ENCODE measurements around the gene FCN2.

FCN2 gene

DNA sequence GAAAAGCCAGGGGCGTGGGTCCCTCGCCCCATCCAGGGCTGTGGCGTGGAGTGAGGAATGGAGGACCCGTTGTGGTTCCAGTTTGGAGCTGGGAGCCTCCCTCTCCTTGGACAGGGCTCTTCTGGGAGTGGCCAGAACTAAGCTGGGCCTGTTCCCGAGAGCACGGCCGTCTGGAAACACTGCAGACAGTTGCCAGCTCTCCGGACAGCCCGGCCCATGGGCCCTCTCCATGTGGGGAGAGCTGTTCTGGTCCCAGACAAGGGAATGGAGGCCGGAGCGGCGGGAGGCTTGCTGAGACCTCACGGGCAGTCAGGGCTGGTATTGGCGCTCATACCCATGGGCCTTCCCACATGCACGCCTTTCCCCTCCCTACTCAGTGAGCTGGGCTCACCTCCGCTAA, 45.2 kb upstream of the FCN2 start:
- no peak for DNase-seq (ENCODE audit: extremely low read depth, low read depth)
- TF ChIP-seq, protein P1, sequence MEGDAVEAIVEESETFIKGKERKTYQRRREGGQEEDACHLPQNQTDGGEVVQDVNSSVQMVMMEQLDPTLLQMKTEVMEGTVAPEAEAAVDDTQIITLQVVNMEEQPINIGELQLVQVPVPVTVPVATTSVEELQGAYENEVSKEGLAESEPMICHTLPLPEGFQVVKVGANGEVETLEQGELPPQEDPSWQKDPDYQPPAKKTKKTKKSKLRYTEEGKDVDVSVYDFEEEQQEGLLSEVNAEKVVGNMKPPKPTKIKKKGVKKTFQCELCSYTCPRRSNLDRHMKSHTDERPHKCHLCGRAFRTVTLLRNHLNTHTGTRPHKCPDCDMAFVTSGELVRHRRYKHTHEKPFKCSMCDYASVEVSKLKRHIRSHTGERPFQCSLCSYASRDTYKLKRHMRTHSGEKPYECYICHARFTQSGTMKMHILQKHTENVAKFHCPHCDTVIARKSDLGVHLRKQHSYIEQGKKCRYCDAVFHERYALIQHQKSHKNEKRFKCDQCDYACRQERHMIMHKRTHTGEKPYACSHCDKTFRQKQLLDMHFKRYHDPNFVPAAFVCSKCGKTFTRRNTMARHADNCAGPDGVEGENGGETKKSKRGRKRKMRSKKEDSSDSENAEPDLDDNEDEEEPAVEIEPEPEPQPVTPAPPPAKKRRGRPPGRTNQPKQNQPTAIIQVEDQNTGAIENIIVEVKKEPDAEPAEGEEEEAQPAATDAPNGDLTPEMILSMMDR (IDR thresholded peaks at IDR 0.05; ENCODE audit: low read depth, low read length): no peak

DNA sequence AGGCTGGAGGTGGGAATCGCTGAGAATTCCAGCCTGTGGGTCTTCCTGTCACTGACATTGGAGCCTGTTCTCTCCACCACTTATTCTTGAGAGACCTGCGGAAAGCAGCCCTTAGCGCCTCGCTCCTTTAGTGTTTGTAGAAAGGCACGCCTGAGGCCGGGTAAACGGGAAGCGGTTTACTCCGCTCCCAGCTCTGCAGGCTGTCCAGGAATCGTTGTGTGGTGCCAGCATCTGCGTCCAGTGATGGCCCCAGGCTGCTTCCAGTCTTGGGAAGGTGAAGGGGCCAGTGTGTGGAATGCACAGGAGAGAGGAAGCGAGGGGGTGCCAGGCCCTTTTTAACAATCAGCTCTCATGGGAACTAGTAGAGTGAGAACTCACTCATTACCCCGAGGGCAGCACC, 44.6 kb upstream of the FCN2 start:
- TF ChIP-seq, protein P1 (IDR thresholded peaks at IDR 0.05; ENCODE audit: low read depth, low read length): no peak
- no peak for DNase-seq (ENCODE audit: extremely low read depth, low read depth)

DNA sequence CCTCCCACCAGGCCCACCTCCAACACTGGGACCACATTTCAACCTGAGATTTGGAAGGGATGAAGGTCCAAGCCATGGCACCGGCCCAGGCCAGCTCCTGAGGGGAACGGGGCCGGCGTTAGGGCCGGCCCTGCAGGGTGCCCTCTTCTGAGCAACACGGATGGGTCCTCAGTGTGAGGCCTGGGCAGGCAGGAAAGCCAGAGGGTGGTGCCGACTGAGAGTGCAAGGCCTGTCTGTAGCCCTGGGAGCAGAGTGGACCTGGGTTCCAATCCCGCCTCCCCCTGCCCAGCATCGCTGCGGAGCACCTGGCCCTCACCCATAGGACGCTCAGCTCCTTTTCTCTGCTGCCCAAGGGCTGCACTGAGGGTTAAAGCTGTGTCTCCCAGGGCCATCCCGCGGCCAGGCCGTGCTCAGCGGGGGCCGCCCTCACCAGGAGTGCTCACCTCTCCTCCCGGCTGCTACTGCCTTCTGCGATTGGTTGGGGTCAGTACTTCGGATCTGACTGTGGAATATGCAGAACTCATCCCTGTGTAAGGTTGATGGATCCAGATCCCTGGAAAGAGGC, 44.1 kb upstream of the FCN2 start:
- DNase-seq (ENCODE audit: extremely low read depth, low read depth): no peak
- TF ChIP-seq, protein P1 (IDR thresholded peaks at IDR 0.05; ENCODE audit: low read depth, low read length): no peak

DNA sequence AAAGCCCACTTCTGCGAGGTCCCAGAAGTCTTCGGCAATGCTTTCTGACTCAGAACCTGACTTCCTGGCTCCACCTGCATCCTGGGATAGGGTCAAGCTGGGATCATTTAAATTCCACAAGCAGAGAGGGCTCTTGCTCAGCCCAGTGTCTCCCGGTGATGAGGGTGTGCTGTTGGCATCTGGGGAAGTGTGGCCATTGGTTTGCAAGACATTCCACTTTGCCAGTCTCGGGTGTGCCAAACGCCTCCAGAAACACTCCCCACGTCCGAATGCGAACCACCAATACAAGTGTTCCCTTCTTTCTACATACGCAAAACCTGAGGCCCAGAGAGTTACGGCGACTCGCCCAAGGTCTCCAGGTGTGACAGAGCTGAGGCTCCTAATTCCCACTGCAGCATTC, 43.1 kb upstream of the FCN2 start:
- TF ChIP-seq, protein P1 (IDR thresholded peaks at IDR 0.05; ENCODE audit: low read depth, low read length): no peak
- DNase-seq (ENCODE audit: extremely low read depth, low read depth): no peak

DNA sequence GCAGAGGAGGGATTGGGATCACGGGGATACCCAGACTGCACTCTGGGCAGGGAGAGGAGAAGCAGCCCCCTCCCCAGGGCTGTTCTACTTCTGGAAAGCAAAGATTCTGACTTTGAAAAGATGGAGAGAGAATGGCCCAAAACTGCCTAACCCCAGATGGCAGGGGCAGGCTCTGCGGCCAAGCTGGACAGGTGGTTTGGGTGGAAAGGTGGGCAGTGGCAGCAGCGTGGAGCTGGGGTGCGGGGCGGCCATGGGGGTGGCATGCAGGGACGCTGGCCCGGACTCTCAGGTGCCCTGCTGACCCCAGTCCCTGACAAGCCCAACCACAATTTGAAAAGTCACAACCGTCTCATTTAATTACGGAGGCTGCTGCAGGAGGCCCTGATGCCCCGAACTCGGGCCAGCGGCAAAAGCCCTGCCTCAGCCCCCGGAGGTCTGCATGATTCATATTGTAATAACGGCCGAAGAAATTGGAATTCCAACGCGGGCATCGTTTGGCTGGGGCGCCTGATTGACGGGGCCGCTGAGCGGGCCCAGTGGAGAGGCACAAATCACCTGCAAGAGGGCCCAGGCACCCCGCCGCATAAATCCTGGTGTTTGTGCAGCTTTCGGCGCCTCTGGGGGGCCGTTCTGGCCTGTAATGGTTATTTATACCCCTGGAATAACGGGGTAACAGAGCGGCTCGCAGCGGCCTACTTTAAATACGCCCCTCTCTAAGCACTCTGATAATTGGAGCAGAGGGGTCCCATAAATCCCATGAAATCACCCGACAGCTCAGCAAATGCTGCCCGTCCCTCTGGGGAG, 41.8 kb upstream of the FCN2 start:
- TF ChIP-seq, protein P1 (IDR thresholded peaks at IDR 0.05; ENCODE audit: low read depth, low read length): no peak
- DNase-seq (ENCODE audit: extremely low read depth, low read depth): no peak

DNA sequence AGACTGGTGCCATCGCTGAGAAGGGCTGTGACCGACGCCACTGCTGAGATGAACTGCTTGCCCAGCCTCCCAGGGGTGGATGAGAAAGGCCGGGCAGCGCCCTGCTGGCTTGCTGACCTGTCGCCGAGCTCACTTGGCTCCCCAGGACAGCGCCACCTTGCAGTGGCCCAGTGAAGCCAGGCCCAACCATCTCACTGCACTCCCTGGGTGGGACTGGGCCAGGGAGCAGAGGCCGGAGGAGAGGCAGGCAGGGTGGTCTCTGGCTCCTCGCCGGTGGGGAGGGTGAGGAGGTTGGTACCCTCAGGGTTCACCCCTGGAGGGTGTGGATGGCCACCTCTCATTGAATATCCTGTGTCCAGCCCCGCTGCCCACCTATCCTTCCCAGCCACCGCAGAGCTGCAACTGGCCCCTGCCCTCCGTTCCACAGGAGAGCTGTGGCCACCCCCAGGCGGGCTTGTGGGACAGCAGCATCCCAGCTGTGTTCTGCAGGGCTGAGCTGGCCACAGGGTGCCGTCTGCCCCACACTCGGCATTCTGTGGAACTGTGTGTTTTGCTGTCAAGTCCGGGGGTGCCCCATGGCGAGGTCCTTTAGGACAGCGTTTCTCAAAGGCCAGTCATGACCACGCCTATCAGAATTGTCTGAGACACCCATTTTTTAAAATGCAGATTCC, 41.0 kb upstream of the FCN2 start:
- TF ChIP-seq, protein P1 (IDR thresholded peaks at IDR 0.05; ENCODE audit: low read depth, low read length): no peak; the same call in 1 of the 2 replicates
- no peak for DNase-seq (ENCODE audit: extremely low read depth, low read depth)

DNA sequence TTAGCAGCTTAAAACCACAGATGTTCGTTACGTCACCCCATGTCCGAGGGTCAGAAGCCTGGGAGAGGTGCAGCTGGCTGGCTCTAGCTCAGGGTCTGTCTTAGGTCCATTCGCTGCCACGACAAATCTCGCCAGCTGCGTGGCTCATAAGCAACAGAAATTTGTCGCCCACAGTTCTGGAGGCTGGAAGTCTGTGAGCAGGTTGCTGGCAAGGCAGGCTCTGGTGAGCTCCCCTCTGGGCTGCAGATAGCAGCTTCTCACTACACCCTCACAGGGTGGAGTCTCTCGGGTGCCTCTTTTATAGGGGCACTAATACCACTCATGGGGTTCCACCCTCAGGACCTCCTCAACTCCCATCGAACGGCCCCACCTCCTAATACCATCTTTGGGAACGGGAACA, 40.1 kb upstream of the FCN2 start:
- TF ChIP-seq, protein P1 (IDR thresholded peaks at IDR 0.05; ENCODE audit: low read depth, low read length): no peak
- DNase-seq (ENCODE audit: extremely low read depth, low read depth): no peak
